Middle frontal gyrus (tissue), 1 donor: ENCODE results near the gene TMEM165.

Experiments used
- DNase-seq: peaks from one replicate; pipeline ENCODE4 v3.0.0-alpha.2; 2015; ENCODE audit warnings: low spot score; ENCODE audit errors: extremely low spot score

The TMEM165 gene

GRCh38 chr4:55405073-55405472 is 9.3 kb downstream of the TMEM165 start:
- DNase-seq = no peak

DNA sequence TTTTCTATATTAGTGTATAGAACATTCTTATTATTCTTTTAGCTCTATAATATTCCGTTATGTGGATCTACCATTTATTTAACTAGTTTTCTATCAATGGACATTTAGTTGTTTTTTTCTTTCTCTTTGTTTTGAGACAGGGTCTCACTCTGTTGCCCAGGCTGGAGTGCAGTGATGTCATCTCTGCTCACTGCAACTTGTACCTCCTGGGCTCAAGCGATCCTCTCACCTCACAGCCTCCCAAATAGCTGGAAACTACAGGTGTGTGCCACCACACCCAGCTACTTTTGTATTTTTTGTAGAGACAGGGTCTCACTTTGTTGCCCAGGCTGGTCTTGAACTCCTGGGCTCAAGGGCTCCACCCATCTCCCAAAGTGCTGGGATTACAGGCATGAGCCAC is 10.8 kb downstream of the TMEM165 start:
- no peak for DNase-seq

- no peak for DNase-seq
Measured at GRCh38 chr4:55407119-55407518, 11.4 kb downstream of the TMEM165 start.

DNA sequence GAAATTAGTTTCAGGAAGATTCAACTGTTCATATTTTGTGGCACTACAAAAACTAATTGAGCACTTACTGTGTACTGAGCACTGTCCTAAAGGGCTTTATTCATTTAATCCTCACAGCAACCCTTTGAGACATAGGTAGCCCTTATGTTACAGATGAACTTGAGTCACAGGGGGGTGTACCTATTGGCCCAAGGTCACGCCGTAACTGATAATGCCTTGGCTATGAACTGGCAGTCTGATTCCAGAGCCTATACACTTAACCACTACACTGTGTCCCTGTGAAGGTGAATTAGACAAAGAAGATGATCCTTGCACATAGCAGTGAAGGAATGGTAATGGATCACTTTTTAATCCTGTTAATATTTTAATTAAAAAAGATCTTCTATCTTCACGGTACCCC is 12.0 kb downstream of the TMEM165 start:
- no peak for DNase-seq

DNA sequence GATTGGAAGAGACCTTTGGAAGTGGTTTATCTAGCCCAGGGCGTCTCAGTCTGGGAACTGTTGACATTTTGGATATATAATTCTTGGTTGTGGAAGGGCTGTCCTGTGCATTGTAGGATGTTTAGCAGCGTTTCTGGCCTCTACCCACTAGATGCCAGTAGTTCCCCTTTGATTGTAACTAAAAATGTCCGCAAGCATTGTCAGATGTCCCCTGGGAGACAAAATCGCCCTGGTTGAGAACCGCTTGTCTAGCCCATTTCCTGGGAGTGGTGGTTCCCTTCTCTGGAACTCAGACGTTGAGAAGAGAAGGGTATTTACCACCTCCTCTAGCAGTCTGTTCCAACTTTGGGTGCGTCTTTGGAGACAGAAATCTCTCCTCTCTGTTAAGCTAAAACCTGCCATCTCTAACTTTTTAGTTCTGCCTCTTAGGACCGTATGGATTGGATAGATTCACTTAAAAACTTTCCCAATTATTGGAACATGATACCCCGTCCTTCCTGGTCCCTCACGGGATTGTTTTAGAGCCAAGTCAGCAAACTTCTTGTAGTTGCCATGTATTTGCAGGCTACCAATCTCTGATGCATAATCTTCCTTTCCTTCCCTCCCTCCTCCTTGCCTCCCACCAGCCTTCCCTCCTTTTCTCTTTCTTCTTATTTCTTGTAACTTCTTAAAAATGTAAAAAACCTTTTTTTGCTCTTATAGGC is 13.9 kb downstream of the TMEM165 start:
- no peak for DNase-seq

DNA sequence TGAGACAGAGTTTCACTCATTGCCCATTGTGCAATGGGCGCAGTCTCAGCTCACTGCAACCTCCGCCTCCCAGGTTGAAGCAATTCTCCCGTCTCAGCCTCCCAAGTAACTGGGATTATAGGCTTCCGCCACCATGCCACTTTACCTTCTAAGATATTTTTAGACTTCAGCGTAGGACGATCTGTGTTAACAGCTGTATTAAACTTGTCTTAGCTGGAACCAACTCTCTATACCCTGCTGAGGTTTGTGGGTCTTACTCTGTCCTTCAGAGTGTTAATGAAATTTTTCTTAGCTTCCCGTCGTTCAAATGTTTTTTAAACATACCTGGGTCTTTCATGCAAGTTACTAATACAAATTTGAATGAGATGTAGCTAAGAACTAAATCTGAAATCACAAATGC is 14.7 kb downstream of the TMEM165 start:
- no peak for DNase-seq

DNA sequence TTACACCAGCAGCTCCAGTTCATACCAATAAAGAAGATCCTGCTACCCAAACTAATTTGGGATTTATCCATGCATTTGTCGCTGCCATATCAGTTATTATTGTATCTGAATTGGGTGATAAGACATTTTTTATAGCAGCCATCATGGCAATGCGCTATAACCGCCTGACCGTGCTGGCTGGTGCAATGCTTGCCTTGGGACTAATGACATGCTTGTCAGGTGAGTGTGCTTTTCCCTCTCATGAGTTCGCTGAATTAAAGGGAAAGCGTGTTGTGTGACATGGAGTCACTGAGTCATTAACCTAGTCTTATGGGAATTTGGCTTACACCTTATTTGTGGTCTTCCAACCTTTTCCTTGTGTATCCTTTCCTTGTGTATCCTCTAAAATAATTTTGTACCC is 15.9 kb downstream of the TMEM165 start:
- DNase-seq = no peak

DNA sequence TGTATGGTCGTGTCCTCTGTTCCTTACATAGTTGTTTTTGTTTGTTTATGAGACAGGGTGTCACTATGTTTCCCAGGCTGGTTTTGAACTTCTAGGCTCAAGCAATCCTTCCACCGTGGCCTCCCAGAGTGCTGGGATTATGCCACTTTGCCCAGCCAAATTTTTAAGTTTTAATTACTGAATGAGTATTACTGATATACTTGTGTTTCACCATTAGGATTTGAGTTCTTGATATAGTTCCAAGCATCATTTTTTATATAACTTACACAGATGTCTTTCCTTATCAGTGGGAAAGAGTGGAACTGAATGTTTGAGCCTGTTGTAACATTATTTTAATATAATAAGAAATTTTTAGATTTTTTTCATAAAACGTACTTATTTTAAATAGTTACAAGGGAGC is 20.4 kb downstream of the TMEM165 start:
- no peak for DNase-seq

GRCh38 chr4:55424791-55425190 is 29.0 kb downstream of the TMEM165 start:
- no peak for DNase-seq

DNA sequence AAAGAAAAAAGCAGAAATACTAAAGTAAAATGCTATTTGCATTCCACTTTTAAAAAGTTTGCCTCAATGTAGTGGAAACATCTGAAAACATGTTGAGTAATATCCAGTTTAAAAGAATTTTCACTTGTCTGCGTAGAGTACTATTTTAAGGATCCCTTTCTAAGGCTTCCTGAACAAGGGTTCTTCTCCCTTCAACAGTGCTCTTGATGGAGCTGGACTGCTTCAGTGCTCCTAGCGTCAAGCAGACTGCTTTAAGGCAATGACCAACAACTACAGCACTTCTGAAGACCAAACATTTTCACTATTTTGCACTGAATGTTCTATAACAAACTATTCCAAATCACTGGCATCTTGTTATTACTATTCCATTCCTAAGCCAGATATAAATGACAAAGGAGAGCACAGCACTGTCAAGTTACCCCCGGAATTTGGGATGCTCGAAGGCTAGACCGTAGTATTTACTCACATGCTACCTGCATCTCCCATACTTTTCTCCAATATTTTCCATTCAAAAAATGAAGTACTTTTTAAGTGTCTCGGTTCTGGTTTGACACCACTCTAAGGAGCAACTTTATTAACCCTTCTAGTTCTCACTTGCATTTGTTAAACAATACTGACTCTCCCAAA is 36.1 kb downstream of the TMEM165 start:
- no peak for DNase-seq

GRCh38 chr4:55435141-55435841 is 39.5 kb downstream of the TMEM165 start:
- DNase-seq = no peak

- DNase-seq = no peak
Measured at GRCh38 chr4:55437356-55437796, 41.6 kb downstream of the TMEM165 start.

DNA sequence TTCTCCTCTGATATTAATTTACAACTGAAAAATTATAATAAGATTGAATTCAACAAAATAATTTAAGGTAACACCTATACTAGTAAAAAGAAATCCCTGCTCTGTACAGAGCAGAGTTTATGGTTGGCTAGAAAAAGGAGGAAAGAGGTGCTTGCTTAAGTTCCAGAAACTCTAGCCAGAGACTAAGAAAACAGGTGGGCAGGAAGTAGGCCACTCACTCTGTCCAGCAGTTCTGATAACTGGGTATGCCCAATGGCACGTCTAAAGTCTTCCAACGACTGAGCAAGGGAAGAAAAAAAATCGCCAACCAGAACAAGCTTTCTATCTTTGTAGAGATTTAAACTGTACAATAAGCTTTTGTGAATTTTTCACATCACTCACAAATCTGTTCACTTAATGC is 42.1 kb downstream of the TMEM165 start:
- DNase-seq = no peak

DNA sequence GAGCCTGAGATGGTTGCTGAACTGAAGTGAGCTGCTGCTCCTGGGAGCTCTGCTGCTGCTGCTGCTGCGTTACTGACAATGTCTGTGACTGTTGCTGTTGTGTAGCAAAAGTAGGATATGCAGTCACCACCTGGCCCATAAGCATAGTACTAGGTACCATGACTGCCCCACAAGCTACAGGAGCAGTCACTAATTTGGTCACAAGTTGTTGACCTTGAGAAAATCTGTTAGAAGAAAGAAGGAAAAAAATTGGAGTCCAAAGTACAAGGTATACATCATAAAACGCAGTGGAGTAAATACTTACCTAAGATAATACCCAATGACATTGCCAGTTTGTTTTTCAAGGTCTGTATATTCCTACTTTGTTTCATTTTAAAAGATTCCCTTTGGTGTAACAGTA is 42.6 kb downstream of the TMEM165 start:
- DNase-seq = no peak

- DNase-seq = no peak
Measured at GRCh38 chr4:55439023-55439422, 43.3 kb downstream of the TMEM165 start.

DNA sequence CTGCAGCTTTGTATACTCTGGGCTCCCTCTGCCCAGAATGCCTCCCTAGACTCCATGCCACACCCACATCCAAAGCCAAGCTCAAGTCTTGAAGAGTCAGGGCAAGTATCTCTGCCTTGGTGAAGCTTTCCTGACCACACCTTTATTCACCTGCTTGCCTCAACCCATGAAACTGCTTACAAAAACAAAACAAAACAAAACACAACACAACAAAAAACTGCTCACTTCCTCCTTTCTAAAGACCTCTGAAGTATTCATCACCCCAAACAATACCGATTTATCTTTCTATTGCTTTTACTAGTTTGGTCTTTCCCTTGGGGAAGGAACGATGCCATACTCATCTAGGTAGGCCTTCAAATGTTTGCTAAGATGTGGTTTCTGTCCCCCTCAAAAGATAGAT is 45.0 kb downstream of the TMEM165 start:
- no peak for DNase-seq

GRCh38 chr4:55442541-55442940 is 46.8 kb downstream of the TMEM165 start:
- no peak for DNase-seq

DNA sequence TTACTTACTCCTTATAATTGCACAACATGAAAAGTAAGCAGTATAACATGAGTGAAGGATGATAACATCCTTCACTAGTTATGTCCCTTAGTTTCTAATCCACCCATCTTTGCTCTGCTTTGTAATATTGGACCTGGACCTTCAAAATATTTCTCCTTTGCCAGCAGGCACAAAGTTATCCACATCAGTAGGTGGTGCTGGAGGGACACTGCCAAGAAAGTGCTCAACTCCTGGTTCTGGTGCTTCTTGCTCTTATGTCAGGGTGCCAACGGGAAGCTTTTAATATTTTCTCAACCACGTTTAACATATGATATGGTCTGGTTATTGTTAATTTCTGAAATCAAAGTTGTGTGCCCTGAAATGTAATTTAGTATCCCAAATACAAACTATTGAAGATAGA is 49.1 kb downstream of the TMEM165 start:
- no peak for DNase-seq

- no peak for DNase-seq
Measured at GRCh38 chr4:55445921-55446577, 50.3 kb downstream of the TMEM165 start.

DNA sequence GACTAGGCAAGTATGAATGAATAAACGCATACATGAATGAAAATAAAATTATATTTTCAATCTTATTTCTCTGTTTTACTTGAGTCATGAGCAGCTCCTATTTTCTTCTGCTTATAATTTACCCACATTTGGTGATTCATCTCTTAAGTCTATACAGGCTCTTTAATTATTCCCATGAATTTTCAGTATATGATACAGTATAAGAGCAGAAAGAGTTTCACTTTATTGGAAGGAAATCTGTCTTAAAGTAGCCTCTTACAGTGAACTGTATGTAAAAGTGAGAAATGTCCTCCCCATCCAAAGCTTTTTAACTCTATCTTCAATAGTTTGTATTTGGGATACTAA is 50.8 kb downstream of the TMEM165 start:
- no peak for DNase-seq

GRCh38 chr4:55447108-55447708 is 51.5 kb downstream of the TMEM165 start:
- no peak for DNase-seq

- no peak for DNase-seq
Measured at GRCh38 chr4:55447831-55448230, 52.1 kb downstream of the TMEM165 start.
